Body of pancreas (tissue), 4 donors: ENCODE data around the gene SCAPER.
"Not testable (repeated sequence)": the region's sequence is repeated elsewhere in the genome, so short reads cannot be mapped to it uniquely, and the experiment has no call there.

Experiments used
- CTCF ChIP-seq, 7 experiments: fragments of 450-650 bp in 4 of 7; fragments of 200-600 bp in 3 of 7; sonication (generic) in 3 of 7; IDR thresholded peaks; one replicate each; pipeline ENCODE4 v1.5.1; 2016 to 2019; ENCODE audit warnings: antibody characterized with exemption in 7 of 7
- POLR2A ChIP-seq, 3 donors: fragments of 450-650 bp; IDR thresholded peaks; one replicate each; pipeline ENCODE4 v1.6.1; 2016; ENCODE audit warnings: antibody characterized with exemption in 3 of 3, mild to moderate bottlenecking in 2 of 3

- not testable (repeated sequence) for TF ChIP-seq CTCF, POLR2A (IDR thresholded peaks at IDR 0.05)
These were observed 172.8 kb downstream of the SCAPER start for GRCh38 chr15:76732321-76732720.
